GM12878 (cell line): ENCODE measurements around the gene MARCHF6.

Experiments
- BRCA1 ChIP-seq: IDR thresholded peaks from 2 replicates; pipeline ENCODE4 v1.6.1; 2011; ENCODE audit warnings: low read depth, low read length, improper control_type of control experiment
- CHD2 ChIP-seq: IDR thresholded peaks from 2 replicates; pipeline ENCODE4 v1.6.1; 2011; ENCODE audit warnings: low read depth, low read length, improper control_type of control experiment, borderline replicate concordance
- EGR1 ChIP-seq, 2 experiments: IDR thresholded peaks; 1 replicate in 1 of 2; 2 replicates in 1 of 2; pipeline ENCODE4 v1.6.1; 2011 to 2012; ENCODE audit warnings: low read depth in 2 of 2, low read length in 2 of 2, borderline replicate concordance in 1 of 2, mild to moderate bottlenecking in 1 of 2, moderate library complexity in 1 of 2
- JUND ChIP-seq: IDR thresholded peaks from 2 replicates; pipeline ENCODE4 v1.6.1; 2012; ENCODE audit warnings: low read depth, mild to moderate bottlenecking, low read length, improper control_type of control experiment, moderate library complexity
- POLR2AphosphoS5 ChIP-seq: IDR thresholded peaks from 2 replicates; pipeline ENCODE4 v1.6.1; 2011; ENCODE audit warnings: mild to moderate bottlenecking, low read length, inconsistent platforms
- TAF1 ChIP-seq: IDR thresholded peaks from 2 replicates; pipeline ENCODE4 v1.6.1; 2011; ENCODE audit warnings: mild to moderate bottlenecking, low read depth, low read length, borderline replicate concordance
- ZNF24 ChIP-seq: fragments of 450-650 bp; IDR thresholded peaks from 2 replicates; pipeline ENCODE4 v1.6.1; 2017; ENCODE audit warnings: antibody characterized with exemption, mild to moderate bottlenecking
- TF ChIP-seq, protein P1 (sequence below): IDR thresholded peaks from 2 replicates; pipeline ENCODE4 v1.6.1; 2012; ENCODE audit warnings: mild to moderate bottlenecking, low read depth, low read length
- TF ChIP-seq, protein P2 (sequence below): IDR thresholded peaks from 2 replicates; pipeline ENCODE4 v1.6.1; 2012; ENCODE audit warnings: low read length, inconsistent platforms
- TF ChIP-seq, protein P3 (sequence below), 3 experiments: IDR thresholded peaks in 2 of 3; conservative IDR thresholded peaks in 1 of 3; 2 replicates each; pipeline ENCODE4 v1.5.1; 2011; ENCODE audit warnings: low read depth in 3 of 3, low read length in 3 of 3, mild to moderate bottlenecking in 3 of 3, control low read depth in 2 of 3, moderate library complexity in 2 of 3, inconsistent platforms in 1 of 3, mixed read lengths in 1 of 3; ENCODE audit not compliant: control insufficient read depth in 2 of 3, insufficient read depth in 1 of 3; ENCODE audit errors: extremely low read depth in 1 of 3

DNA sequence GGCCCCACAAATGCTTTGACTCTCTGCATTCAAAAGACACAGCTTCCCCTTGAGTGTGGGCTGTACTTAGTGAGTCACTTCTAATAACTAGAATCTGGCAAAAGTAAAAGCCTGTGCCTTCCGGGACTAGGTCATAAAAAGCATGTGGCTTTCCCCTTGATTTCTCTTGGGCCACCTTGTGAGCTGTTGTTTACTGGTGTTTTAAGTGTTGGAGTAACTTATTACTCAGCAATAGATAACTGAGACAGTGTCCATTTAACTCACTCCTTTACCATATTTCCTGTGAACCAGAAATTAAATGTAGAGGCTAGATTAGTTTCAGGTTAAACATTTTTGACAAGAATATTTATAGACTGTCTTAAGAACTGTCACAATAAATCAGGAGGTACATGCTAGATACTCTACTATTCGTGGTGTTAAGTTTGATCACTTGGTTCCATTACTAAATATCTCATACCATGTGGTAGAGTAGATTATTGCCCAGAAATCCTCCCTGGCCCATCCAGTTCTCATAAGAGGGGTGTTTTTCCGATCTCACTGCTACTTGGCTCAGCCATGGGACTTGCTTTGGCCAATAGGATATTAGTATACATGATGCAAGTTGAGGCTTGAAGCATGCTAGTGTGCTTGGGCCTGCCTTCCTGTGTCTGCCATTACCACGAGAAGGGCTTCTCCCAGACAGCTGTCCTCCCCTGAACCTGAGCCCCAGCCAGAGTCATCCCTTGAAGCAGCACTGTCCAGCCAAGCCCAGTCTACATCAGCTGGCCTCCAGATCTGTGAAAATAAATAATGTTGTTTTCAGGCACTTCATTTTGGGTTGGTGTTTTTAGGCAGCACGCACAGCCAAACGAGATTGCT lies 35.4 kb upstream of the MARCHF6 start:
- TF ChIP-seq ZNF24 (no peak), BRCA1 (no peak), JUND (no peak), TAF1 (no peak), EGR1 (IDR thresholded peaks at IDR 0.05; ENCODE audit: borderline replicate concordance in 1 of 2, low read depth in 2 of 2, low read length in 2 of 2) (no peak), CHD2 (no peak), POLR2AphosphoS5 (no peak)
- TF ChIP-seq, protein P1, sequence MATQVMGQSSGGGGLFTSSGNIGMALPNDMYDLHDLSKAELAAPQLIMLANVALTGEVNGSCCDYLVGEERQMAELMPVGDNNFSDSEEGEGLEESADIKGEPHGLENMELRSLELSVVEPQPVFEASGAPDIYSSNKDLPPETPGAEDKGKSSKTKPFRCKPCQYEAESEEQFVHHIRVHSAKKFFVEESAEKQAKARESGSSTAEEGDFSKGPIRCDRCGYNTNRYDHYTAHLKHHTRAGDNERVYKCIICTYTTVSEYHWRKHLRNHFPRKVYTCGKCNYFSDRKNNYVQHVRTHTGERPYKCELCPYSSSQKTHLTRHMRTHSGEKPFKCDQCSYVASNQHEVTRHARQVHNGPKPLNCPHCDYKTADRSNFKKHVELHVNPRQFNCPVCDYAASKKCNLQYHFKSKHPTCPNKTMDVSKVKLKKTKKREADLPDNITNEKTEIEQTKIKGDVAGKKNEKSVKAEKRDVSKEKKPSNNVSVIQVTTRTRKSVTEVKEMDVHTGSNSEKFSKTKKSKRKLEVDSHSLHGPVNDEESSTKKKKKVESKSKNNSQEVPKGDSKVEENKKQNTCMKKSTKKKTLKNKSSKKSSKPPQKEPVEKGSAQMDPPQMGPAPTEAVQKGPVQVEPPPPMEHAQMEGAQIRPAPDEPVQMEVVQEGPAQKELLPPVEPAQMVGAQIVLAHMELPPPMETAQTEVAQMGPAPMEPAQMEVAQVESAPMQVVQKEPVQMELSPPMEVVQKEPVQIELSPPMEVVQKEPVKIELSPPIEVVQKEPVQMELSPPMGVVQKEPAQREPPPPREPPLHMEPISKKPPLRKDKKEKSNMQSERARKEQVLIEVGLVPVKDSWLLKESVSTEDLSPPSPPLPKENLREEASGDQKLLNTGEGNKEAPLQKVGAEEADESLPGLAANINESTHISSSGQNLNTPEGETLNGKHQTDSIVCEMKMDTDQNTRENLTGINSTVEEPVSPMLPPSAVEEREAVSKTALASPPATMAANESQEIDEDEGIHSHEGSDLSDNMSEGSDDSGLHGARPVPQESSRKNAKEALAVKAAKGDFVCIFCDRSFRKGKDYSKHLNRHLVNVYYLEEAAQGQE: no peak
- TF ChIP-seq, protein P2, sequence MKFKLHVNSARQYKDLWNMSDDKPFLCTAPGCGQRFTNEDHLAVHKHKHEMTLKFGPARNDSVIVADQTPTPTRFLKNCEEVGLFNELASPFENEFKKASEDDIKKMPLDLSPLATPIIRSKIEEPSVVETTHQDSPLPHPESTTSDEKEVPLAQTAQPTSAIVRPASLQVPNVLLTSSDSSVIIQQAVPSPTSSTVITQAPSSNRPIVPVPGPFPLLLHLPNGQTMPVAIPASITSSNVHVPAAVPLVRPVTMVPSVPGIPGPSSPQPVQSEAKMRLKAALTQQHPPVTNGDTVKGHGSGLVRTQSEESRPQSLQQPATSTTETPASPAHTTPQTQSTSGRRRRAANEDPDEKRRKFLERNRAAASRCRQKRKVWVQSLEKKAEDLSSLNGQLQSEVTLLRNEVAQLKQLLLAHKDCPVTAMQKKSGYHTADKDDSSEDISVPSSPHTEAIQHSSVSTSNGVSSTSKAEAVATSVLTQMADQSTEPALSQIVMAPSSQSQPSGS: no peak
- TF ChIP-seq, protein P3, sequence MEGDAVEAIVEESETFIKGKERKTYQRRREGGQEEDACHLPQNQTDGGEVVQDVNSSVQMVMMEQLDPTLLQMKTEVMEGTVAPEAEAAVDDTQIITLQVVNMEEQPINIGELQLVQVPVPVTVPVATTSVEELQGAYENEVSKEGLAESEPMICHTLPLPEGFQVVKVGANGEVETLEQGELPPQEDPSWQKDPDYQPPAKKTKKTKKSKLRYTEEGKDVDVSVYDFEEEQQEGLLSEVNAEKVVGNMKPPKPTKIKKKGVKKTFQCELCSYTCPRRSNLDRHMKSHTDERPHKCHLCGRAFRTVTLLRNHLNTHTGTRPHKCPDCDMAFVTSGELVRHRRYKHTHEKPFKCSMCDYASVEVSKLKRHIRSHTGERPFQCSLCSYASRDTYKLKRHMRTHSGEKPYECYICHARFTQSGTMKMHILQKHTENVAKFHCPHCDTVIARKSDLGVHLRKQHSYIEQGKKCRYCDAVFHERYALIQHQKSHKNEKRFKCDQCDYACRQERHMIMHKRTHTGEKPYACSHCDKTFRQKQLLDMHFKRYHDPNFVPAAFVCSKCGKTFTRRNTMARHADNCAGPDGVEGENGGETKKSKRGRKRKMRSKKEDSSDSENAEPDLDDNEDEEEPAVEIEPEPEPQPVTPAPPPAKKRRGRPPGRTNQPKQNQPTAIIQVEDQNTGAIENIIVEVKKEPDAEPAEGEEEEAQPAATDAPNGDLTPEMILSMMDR (IDR thresholded peaks at IDR 0.05 in 2 of 3, conservative IDR thresholded peaks at IDR 0.05 in 1 of 3; ENCODE audit: control insufficient read depth in 2 of 3, extremely low read depth in 1 of 3, insufficient read depth in 1 of 3, low read depth in 3 of 3, low read length in 3 of 3): no peak
